Endodermal cell (in vitro differentiated cells): ENCODE measurements around the gene NT5C1A. TPM values are rescaled to one million over a fixed set of nuclear protein-coding genes. Genes with fewer than 3 reads are reported as not detected.

Experiments used
- DNase-seq: peaks from one replicate; pipeline ENCODE4 v3.0.0-alpha.2; 2017
- H3K27ac ChIP-seq: 2 replicates; pipeline ENCODE4 v1.5.1; 2013; ENCODE audit warnings: mild to moderate bottlenecking, low read depth, low read length, moderate library complexity
- H3K27me3 ChIP-seq: 2 replicates; pipeline ENCODE4 v1.6.1; 2013; ENCODE audit warnings: mild to moderate bottlenecking, low read length, moderate library complexity; ENCODE audit not compliant: insufficient read depth, control insufficient read depth, poor library complexity, severe bottlenecking
- H3K36me3 ChIP-seq: 2 replicates; pipeline ENCODE4 v1.7.0; 2013; ENCODE audit warnings: mild to moderate bottlenecking, low read length, moderate library complexity; ENCODE audit not compliant: control insufficient read depth, insufficient read depth
- H3K4me1 ChIP-seq: one replicate; pipeline ENCODE4 v1.7.0; 2013; ENCODE audit warnings: low read length; ENCODE audit not compliant: control insufficient read depth, insufficient read depth
- H3K4me3 ChIP-seq: 2 replicates; pipeline ENCODE4 v1.5.1; 2013; ENCODE audit warnings: mild to moderate bottlenecking, low read length, moderate library complexity
- H3K9ac ChIP-seq: 2 replicates; pipeline ENCODE4 v1.6.1; 2013; ENCODE audit warnings: mild to moderate bottlenecking, low read length, moderate library complexity; ENCODE audit not compliant: poor library complexity, severe bottlenecking; ENCODE audit errors: extremely low read depth
- H3K9me3 ChIP-seq: 2 replicates; pipeline ENCODE4 v1.6.1; 2013; ENCODE audit warnings: mild to moderate bottlenecking, low read length, moderate library complexity; ENCODE audit not compliant: control insufficient read depth
- H3K27ac Mint-ChIP-seq: 2 replicates; pipeline ENCODE4 v1.8.0; 2020; ENCODE audit warnings: mixed read lengths
- H3K27me3 Mint-ChIP-seq: 2 replicates; pipeline ENCODE4 v1.8.0; 2021; ENCODE audit warnings: mild to moderate bottlenecking, mixed read lengths; ENCODE audit not compliant: insufficient read depth
- H3K36me3 Mint-ChIP-seq: 2 replicates; pipeline ENCODE4 v1.8.0; 2020; ENCODE audit warnings: low read depth, mixed read lengths
- H3K4me1 Mint-ChIP-seq: 2 replicates; pipeline ENCODE4 v1.8.0; 2020; ENCODE audit warnings: mixed read lengths
- H3K4me3 Mint-ChIP-seq: 2 replicates; pipeline ENCODE4 v1.8.0; 2020; ENCODE audit warnings: mild to moderate bottlenecking, moderate library complexity, mixed read lengths
- H3K9me3 Mint-ChIP-seq: 2 replicates; pipeline ENCODE4 v1.8.0; 2020; ENCODE audit warnings: mild to moderate bottlenecking, mixed read lengths
- CTCF ChIP-seq: fragments of 200-600 bp; sonication (generic); conservative IDR thresholded peaks from 2 replicates; pipeline ENCODE4 v1.5.0; 2021; ENCODE audit warnings: antibody characterized with exemption, mild to moderate bottlenecking
- WGBS, 2 experiments: methylation state at CpG; one replicate each; pipeline versions ENCODE4 v1.1.5 to v1.1.7; 2013; ENCODE audit warnings: missing lambda C conversion rate in 2 of 2, mixed read lengths in 1 of 2; ENCODE audit not compliant: insufficient coverage in 1 of 2, insufficient read length in 1 of 2; 5-methylcytosine and 5-hydroxymethylcytosine counted together
- total RNA-seq, 2 donors: library from RNA; stranded (reverse); fragmentation: NEBNext Ultra II Directional in 1 of 2; extraction: Animal tissue kit (Norgen Biotek cat#: 25700) in 1 of 2; gene quantifications; 2 replicates in 1 of 2; 3 replicates in 1 of 2; pipeline ENCODE4 v1.2.1, GENCODE V29; 2021

Gene NT5C1A
- total RNA-seq, 2 donors from 2014 or later: not detected

GRCh38 chr1:39643705-39644104 is 28.2 kb downstream of the NT5C1A start:
- Histone ChIP-seq H3K9me3 (no peaks in the 10 kb centered on the region), H3K9ac (no peak overlapping the region), H3K27me3 (peaks cover 80% of the 10 kb centered on the region), H3K36me3 (no peaks in the 10 kb centered on the region), H3K4me1 (no peaks in the 10 kb centered on the region), H3K27ac (no peak overlapping the region), H3K4me3 (no peak overlapping the region)
- Mint-ChIP-seq H3K27ac (no peak overlapping the region), H3K36me3 (no peaks in the 10 kb centered on the region), H3K4me1 (peaks cover 5% of the 10 kb centered on the region), H3K4me3 (no peak overlapping the region), H3K9me3 (no peaks in the 10 kb centered on the region), H3K27me3 (peaks cover 81% of the 10 kb centered on the region)
- TF ChIP-seq CTCF: no peak
- no peak for DNase-seq
- WGBS, 2 experiments: 79 to 80% methylated on average over 2 to 3 of the region's 3 CpGs

- Histone ChIP-seq H3K9ac (no peak overlapping the region), H3K9me3 (no peaks in the 10 kb centered on the region), H3K4me1 (no peaks in the 10 kb centered on the region), H3K4me3 (no peak overlapping the region), H3K36me3 (no peaks in the 10 kb centered on the region), H3K27ac (no peak overlapping the region), H3K27me3 (peaks cover 80% of the 10 kb centered on the region)
- H3K4me1 Mint-ChIP-seq: peaks cover 5% of the 10 kb centered on the region
- H3K27ac Mint-ChIP-seq: no peak overlapping the region
- 77 to 86% methylated on average over 1 to 4 of the region's 4 CpGs for WGBS, 2 experiments
- no peak for TF ChIP-seq CTCF
- no peaks in the 10 kb centered on the region for H3K9me3 Mint-ChIP-seq
- H3K4me3 Mint-ChIP-seq: no peak overlapping the region
- H3K36me3 Mint-ChIP-seq: no peaks in the 10 kb centered on the region
- no peak for DNase-seq
- peaks cover 81% of the 10 kb centered on the region for H3K27me3 Mint-ChIP-seq
Observed at GRCh38 chr1:39642796-39643195, 29.1 kb downstream of the NT5C1A start.

- no peak overlapping the region for H3K9ac ChIP-seq
- H3K4me1 ChIP-seq: no peaks in the 10 kb centered on the region
- H3K27me3 Mint-ChIP-seq: peaks cover 89% of the 10 kb centered on the region
- no peaks in the 10 kb centered on the region for H3K9me3 ChIP-seq
- no peak overlapping the region for H3K4me3 Mint-ChIP-seq
- no peak overlapping the region for H3K27ac Mint-ChIP-seq
- peaks cover under 1% of the 10 kb centered on the region for H3K4me1 Mint-ChIP-seq
- no peaks in the 10 kb centered on the region for H3K36me3 ChIP-seq
- no peak for TF ChIP-seq CTCF
- H3K27me3 ChIP-seq: peaks cover 93% of the 10 kb centered on the region
- H3K27ac ChIP-seq: no peak overlapping the region
- WGBS, 2 experiments: 88 to 96% methylated on average over 8 of the region's 8 CpGs
- no peak for DNase-seq
- no peaks in the 10 kb centered on the region for H3K36me3 Mint-ChIP-seq
- H3K4me3 ChIP-seq: no peak overlapping the region
- H3K9me3 Mint-ChIP-seq: no peaks in the 10 kb centered on the region
Observed at GRCh38 chr1:39640861-39641260, 31.0 kb downstream of the NT5C1A start.
